HG03280 (cell line): ENCODE data around the gene GPC3.

Experiments used
- ATAC-seq: cut with Tn5 transposase; IDR thresholded peaks from one replicate; pipeline ENCODE4 v1.9.1; 2021; ENCODE audit warnings: mild to moderate bottlenecking, moderate library complexity; ENCODE audit not compliant: unreplicated experiment

Gene GPC3

DNA sequence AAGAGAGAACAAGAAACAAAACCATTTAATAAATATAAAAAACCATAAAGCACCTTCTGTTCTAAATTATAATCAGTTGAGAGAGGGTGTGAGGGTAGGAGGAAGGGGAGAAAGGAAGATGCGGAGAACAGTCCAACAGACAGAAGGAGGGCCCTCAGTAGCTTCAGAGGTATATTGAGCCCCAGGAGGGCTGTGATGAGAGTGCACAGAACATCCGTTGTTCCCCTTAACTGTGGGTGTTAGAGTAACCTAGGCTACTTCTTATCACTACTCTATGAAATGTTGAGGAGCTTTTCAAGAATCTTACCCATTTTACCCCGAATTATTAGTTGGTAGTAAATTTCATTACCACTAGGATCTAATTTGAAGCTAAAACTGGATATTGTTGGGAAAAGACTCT, 13.8 kb downstream of the GPC3 start:
- ATAC-seq: no peak

- no peak for ATAC-seq
Observed at GRCh38 chrX:133970076-133970475, 15.3 kb downstream of the GPC3 start.

DNA sequence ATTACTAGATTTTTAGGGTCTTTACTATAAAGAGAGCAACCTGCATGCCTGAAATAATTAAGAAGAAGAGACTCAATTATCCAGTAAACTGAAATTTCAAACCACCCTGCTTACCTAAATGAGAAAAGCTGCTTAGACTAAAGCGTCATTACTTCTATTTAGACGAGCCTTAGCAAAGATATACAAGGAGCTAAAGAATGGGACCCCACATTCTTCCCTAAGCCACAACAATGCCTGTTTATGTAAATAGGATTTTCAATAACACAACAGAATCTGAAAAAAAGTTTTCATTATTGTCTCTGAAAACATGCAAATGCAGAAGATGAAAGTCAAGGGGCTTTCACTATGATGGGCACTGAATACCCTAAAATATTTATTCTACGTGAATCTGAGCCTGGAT, 16.2 kb downstream of the GPC3 start:
- no peak for ATAC-seq

DNA sequence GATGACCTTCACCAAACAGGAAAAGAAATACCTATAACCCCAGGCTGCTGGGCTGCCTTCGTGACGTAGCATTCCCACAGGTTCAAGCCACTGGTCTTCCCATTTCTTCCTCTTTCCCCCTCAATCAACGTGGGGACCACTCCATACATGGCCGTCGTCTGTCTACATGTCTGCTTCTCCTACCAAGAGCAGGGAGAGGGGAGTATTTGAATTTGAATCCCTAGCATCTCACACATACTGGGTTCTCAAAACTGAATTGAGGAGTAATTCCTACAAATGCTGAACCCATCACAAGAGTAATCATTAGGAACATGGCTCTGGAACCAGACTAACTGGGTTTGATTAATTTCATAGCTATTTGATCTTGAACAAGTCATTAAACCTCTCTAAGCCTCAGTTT, 17.3 kb downstream of the GPC3 start:
- no peak for ATAC-seq

DNA sequence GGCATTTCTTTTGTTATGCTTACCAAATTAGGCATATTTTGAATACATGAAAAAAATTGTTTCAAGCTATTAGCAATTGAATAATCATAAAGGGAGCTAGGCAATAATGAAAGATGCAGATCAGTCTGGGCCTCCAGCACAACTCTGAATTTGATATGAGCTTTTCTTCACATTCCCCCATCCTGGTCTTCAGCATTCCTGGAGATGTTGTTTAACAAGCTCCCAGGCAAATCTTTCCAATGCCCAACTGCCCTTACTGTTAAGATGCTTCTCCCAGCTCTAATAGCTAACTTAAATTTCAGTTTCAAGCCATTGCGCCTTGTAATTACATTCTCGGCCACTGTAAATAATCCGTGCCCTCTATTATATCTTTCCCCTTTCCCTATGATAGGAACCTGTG, 19.2 kb downstream of the GPC3 start:
- no peak for ATAC-seq

- no peak for ATAC-seq
Observed at GRCh38 chrX:133965321-133965720, 20.1 kb downstream of the GPC3 start.

DNA sequence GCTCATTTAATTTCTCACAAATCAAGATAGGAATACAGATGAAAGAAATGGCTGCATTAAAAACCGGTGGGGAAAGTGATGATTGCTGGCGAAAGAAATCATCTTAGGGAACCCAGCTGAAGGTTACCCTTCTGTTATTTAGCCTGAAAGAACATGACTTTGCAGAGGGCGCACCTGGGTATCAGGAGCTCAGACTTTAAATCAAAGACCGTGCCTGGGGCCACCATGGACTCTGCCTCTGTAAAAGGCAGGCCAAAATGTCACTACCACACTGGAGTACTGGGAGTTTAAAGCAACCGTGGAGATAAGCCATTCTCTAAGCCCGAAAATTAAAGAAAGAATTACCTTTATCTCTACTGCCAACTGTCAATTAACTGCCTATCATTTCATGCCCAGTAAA, 24.3 kb downstream of the GPC3 start:
- ATAC-seq: no peak

GRCh38 chrX:133959972-133960371, 25.4 kb downstream of the GPC3 start:
- ATAC-seq: no peak

GRCh38 chrX:133958997-133959688, 26.3 kb downstream of the GPC3 start:
- no peak for ATAC-seq

- ATAC-seq: no peak
Observed at GRCh38 chrX:133956570-133957340, 28.6 kb downstream of the GPC3 start.

GRCh38 chrX:133953785-133954355, 31.5 kb downstream of the GPC3 start:
- ATAC-seq: no peak

DNA sequence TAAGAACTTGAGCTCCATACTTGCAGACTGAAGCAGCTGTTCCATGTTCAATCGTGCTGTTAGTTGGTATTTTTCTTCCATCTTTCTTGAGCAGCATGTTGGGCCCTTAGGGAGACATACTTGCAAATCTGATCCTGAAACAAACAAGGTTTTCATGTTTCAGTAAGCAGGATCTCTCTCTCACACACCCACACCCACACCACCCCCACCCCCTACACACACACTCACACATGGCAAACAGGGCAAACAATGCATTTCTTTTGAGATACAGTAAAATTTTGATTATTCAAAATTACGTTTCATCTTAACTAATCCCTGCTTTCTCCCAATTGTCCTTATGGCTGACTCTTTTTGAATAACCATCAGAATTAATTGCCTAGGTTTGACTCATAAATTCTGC, 32.3 kb downstream of the GPC3 start:
- no peak for ATAC-seq

GRCh38 chrX:133951098-133951497, 34.3 kb downstream of the GPC3 start:
- no peak for ATAC-seq

GRCh38 chrX:133950214-133950613, 35.2 kb downstream of the GPC3 start:
- ATAC-seq: no peak

- ATAC-seq: no peak
Observed at GRCh38 chrX:133948895-133949294, 36.5 kb downstream of the GPC3 start.

- no peak for ATAC-seq
Observed at GRCh38 chrX:133947996-133948395, 37.4 kb downstream of the GPC3 start.

DNA sequence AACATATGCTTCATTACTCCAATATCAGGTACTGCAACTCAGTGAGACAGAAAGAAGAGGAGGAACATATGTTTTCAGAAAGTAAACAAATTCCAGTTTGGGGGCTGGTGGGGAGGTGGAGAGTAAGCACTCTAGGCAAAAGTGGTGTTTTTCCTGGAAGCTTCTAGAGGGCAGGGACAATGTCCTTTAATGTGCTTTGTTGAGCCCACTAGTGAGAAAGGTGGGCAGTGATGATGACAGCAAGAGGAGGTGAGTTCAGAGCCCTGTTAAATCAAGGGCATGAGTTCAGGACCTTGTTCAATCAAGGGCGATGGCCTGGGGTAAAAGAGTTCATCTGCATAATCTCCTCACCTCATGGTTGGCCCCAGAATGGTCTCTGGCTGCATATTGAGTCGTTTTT, 38.4 kb downstream of the GPC3 start:
- ATAC-seq: no peak

- ATAC-seq: no peak
Observed at GRCh38 chrX:133943507-133943906, 41.9 kb downstream of the GPC3 start.

DNA sequence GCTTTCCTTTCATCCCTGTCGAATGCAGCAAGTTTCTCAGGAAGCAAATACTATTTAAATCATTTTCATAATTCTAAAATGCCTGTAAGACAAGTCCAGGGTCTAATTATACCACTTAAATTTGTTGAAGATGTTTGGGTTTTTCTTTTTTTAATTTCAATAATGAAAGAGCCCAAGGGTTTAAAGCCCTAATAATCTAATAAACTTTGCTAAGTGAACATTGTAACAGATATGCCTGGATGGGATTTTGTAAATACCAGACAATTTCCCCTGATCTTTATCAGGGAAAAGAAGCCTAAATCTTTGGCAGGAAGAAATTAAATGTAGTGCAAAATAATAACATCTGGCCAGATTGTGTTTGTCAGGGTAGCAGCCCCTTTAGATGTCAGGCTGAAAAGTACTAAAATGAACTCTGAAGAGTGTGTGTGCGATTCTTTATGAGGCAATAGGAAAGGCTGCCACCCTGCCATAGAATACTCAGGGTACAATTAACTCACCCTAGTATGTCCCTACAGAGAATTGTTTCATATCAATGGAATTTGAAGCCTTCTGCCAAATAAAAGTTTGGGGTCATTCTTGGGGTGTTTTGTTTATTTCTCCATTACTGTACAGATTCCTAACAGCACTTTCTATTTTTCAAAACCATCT, 45.6 kb downstream of the GPC3 start:
- ATAC-seq: no peak

DNA sequence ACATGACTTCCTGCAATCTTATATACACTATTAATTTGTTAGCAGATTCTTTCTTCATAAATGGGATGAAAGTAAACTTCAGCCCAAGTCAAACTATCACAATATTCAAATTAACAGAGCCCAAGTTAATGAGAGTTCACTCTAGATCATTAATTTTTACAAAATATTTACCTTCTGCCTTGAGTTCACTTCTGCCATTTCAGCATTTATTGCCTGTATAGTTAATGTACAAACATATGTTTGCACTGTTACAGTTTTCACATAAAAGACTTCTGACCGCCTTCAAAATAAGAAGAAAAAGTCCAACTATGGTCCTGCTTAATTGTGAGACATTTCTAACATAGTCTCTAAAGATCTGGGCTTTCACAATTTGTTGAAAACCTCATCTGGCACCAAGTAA, 46.9 kb downstream of the GPC3 start:
- no peak for ATAC-seq

- no peak for ATAC-seq
Observed at GRCh38 chrX:133937022-133937421, 48.4 kb downstream of the GPC3 start.

- no peak for ATAC-seq
Observed at GRCh38 chrX:133935076-133935475, 50.3 kb downstream of the GPC3 start.
